GM21717 (cell line): Measurements from ENCODE around the gene EBF4.

Experiments used
- ATAC-seq: cut with Tn5 transposase; IDR thresholded peaks from one replicate; pipeline ENCODE4 v1.9.1; 2021; ENCODE audit warnings: mild to moderate bottlenecking, moderate library complexity; ENCODE audit not compliant: unreplicated experiment

Gene EBF4

GRCh38 chr20:2692036-2692885, at the start of gene EBF4:
Gene EBF4 (plus strand): TSS chr20:2692780. CDS start chr20:2693646, 866 bp downstream.
- no peak for ATAC-seq

GRCh38 chr20:2643708-2644107, 48.9 kb upstream of the EBF4 start:
- no peak for ATAC-seq

GRCh38 chr20:2651772-2652723, 40.5 kb upstream of the EBF4 start, which contains the start of gene NOP56:
Gene NOP56 (plus strand): TSS chr20:2652632. CDS start chr20:2652661, 29 bp downstream.
- ATAC-seq, result peak; percentile 75

- ATAC-seq, result peak; percentile 34
Measured at GRCh38 chr20:2652724-2653555, 39.6 kb upstream of the EBF4 start.

DNA sequence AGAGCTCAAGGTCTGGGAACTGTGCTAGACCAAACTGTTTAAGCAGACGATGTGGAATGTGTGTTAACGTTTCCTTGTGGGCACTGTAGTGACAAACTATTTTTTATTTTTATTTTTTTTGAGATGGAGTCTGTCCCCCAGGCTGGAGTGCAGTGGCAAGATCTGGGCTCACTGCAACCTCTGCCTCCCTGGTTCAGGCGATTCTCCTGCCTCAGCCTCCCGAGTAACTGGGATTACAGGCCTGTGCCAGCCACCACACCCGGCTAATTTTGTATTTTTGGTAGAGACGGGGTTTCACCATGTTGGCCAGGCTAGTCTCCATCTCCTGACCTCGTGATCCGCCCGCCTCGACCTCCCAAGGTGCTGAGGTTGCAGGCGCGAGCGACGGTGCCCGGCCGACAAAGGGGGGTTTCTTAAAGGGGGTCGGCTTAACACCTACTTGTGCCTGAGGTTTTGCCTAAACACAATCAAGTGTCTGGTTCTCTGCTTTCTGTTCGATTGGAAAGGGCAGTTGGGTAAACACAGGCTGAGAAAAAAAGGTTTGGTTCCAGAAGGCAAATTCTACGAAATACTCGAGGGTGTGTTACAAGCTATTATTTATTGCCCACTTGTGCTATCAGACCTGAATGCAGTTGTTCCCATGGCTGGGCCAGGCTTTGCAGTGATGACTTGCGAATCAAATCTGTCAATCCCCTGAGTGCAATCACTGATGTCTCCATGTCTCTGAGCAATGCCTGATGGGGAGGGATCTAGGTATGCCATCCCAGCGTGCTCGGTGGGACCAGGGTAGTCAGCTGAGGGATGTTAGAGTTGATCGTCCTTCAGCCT, 38.8 kb upstream of the EBF4 start:
- ATAC-seq, result no peak

GRCh38 chr20:2654384-2654822, 38.2 kb upstream of the EBF4 start:
- ATAC-seq, result no peak

- ATAC-seq, result no peak
Measured at GRCh38 chr20:2654831-2655230, 37.7 kb upstream of the EBF4 start.

- ATAC-seq, result no peak
Measured at GRCh38 chr20:2655331-2656116, 37.1 kb upstream of the EBF4 start.

- no peak for ATAC-seq
Measured at GRCh38 chr20:2656471-2657117, 36.0 kb upstream of the EBF4 start.

- ATAC-seq, result no peak
Measured at GRCh38 chr20:2657241-2657640, 35.3 kb upstream of the EBF4 start.

- no peak for ATAC-seq
Measured at GRCh38 chr20:2657674-2658073, 34.9 kb upstream of the EBF4 start.

GRCh38 chr20:2658414-2659354, 33.9 kb upstream of the EBF4 start:
- no peak for ATAC-seq

GRCh38 chr20:2659547-2659946, 33.0 kb upstream of the EBF4 start:
- ATAC-seq, result no peak

- ATAC-seq, result no peak
Measured at GRCh38 chr20:2663364-2663886, 29.2 kb upstream of the EBF4 start.

DNA sequence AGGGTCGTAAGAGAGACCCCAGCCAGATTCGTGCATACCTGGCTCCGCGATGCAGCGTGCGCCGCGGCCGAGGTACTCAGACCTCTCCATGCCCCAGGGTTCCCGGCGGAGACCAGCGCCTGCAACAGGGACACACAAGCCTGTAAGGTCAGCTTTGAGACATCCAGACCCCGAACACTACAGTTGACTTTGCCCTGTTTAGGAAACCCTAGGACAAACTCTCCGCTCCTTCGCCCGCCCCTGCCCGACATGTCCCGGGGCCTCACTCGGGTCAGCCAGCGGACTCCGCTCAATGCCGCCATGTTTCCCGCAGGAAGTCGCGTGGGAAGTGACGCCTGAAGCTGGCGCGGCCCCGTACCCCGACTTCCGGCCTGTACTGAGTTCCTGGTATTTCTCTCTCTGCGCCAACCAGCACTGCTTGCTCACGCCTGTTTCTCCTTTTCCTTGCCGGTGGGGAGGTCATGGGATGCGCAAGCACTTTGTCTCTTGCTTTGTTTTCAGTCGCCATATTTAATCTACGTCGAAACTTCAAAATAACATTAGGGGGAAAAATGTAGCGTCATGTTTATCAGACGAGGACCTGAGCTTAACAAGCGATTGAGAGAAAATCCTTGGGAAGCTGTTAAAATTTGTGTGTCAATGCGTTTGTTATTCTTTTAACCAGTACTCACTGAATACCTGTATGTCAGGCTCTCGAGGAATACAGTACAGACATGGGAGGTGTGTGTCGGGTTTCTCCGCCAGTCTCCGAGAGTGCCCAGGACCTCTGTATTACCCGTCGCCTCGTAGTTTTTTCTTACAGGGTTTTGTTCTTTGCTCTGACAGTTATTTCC, 28.5 kb upstream of the EBF4 start, which contains the start of gene IDH3B:
IDH3B (minus strand) TSS at position 330 of the 833 bp plus-strand sequence; CDS start at position 302, 28 bp downstream.
- peak; percentile 84 for ATAC-seq

- no peak for ATAC-seq
Measured at GRCh38 chr20:2671977-2672376, 20.6 kb upstream of the EBF4 start.
